Smooth muscle cell (in vitro differentiated cells): Measurements from ENCODE around the gene DLG1. TPM values are rescaled to one million over a fixed set of nuclear protein-coding genes. Genes with fewer than 3 reads are reported as not detected.

Experiments
- DNase-seq: peaks from one replicate; lab custom pipeline; 2025; ENCODE audit not compliant: unreplicated experiment; lab: John Stamatoyannopoulos, UW
- H2AFZ ChIP-seq: fragments of 200-600 bp; sonication (generic); 2 replicates; pipeline ENCODE4 v1.6.0; 2016; ENCODE audit warnings: antibody characterized with exemption, low read depth, mild to moderate bottlenecking
- H3F3A ChIP-seq: fragments of 200-600 bp; sonication (generic); 2 replicates; pipeline ENCODE4 v1.6.0; 2017; ENCODE audit warnings: antibody characterized with exemption, low read depth
- H3K27ac ChIP-seq: fragments of 200-600 bp; sonication (generic); 2 replicates; pipeline ENCODE4 v1.5.1; 2016; ENCODE audit warnings: low read depth, mild to moderate bottlenecking
- H3K27me3 ChIP-seq: fragments of 200-600 bp; sonication (generic); 2 replicates; pipeline ENCODE4 v1.6.1; 2016; ENCODE audit warnings: low read depth, mild to moderate bottlenecking
- H3K36me3 ChIP-seq: fragments of 200-600 bp; sonication (generic); 2 replicates; pipeline ENCODE4 v1.5.1; 2016; ENCODE audit warnings: low read depth
- H3K4me1 ChIP-seq: fragments of 200-600 bp; sonication (generic); 2 replicates; pipeline ENCODE4 v1.5.1; 2016; ENCODE audit warnings: low read depth
- H3K4me2 ChIP-seq: fragments of 200-600 bp; sonication (generic); 2 replicates; pipeline ENCODE4 v1.6.0; 2016; ENCODE audit warnings: mild to moderate bottlenecking
- H3K4me3 ChIP-seq: fragments of 200-600 bp; sonication (generic); 2 replicates; pipeline ENCODE4 v1.5.1; 2016; ENCODE audit warnings: mild to moderate bottlenecking
- H3K79me2 ChIP-seq: fragments of 200-600 bp; sonication (generic); 2 replicates; pipeline ENCODE4 v1.6.0; 2016; ENCODE audit warnings: low read depth, mild to moderate bottlenecking
- H3K9ac ChIP-seq: fragments of 200-600 bp; sonication (generic); 2 replicates; pipeline ENCODE4 v1.6.0; 2016; ENCODE audit warnings: low read depth
- H3K9me3 ChIP-seq: fragments of 200-600 bp; sonication (generic); replicated peaks from 2 replicates; pipeline ENCODE4 v1.5.1; 2016; ENCODE audit warnings: low read depth
- H4K20me1 ChIP-seq: fragments of 200-600 bp; sonication (generic); 2 replicates; pipeline ENCODE4 v1.6.0; 2016; ENCODE audit warnings: low read depth
- WGBS: methylation state at CpG from one replicate; pipeline ENCODE4 v1.1.7; 2016; ENCODE audit warnings: low lambda C conversion rate; 5-methylcytosine and 5-hydroxymethylcytosine counted together
- polyA plus RNA-seq: library from polyadenylated mRNA; unstranded; fragments of >200 nt; fragmentation: Nextera tagmentation; extraction: Ambion mirVana; gene quantifications from 2 replicates; pipeline ENCODE4 v1.2.1, GENCODE V29; 2016
- total RNA-seq: library from RNA; depleted of rRNA; stranded (reverse); fragments of >200 nt; gene quantifications from 2 replicates; pipeline ENCODE4 v1.2.3, GENCODE V29; 2014
- TF ChIP-seq, protein P1 (sequence below): fragments of 200-600 bp; sonication (generic); IDR thresholded peaks from 2 replicates; pipeline ENCODE4 v1.5.1; 2017; ENCODE audit warnings: borderline replicate concordance, mild to moderate bottlenecking, antibody characterized with exemption; ENCODE audit not compliant: insufficient read depth, poor library complexity, severe bottlenecking

Gene DLG1
- total and polyA plus RNA-seq, 2 experiments from 2014 or later: 23.5 to 69.0 TPM

DNA sequence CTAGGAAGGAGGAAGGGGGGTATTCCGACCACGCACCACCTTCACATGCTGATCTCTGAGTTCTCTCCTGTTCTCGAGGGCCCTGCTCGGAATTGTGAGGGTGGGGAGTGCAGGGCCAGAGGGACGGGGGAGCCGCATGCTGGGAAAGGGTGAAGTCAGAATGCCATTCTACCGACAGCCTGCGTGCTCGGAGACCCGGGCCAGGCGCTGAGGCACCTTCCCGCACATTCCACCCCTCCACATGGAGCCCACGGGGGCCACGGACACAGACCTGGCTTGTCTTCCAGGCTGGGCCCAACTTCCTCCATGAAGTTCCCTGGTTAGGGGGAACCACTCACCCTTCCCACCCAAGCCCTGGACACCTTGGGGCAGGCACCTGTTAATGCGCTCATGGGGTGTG is 301.1 kb downstream of the DLG1 start:
- Histone ChIP-seq H3K9me3 (no peaks in the 10 kb centered on the region), H3K79me2 (no peaks in the 10 kb centered on the region), H3K9ac (no peak overlapping the region), H4K20me1 (no peaks in the 10 kb centered on the region), H3K36me3 (no peaks in the 10 kb centered on the region), H3K4me1 (peaks cover 1% of the 10 kb centered on the region), H3K27ac (no peak overlapping the region), H3K27me3 (no peaks in the 10 kb centered on the region), H3F3A (no peaks in the 10 kb centered on the region), H3K4me3 (no peak overlapping the region), H2AFZ (no peak overlapping the region), H3K4me2 (no peak overlapping the region)
- DNase-seq: no peak
- 88% methylated on average over 15 of the region's 15 CpGs for WGBS
- TF ChIP-seq, protein P1, sequence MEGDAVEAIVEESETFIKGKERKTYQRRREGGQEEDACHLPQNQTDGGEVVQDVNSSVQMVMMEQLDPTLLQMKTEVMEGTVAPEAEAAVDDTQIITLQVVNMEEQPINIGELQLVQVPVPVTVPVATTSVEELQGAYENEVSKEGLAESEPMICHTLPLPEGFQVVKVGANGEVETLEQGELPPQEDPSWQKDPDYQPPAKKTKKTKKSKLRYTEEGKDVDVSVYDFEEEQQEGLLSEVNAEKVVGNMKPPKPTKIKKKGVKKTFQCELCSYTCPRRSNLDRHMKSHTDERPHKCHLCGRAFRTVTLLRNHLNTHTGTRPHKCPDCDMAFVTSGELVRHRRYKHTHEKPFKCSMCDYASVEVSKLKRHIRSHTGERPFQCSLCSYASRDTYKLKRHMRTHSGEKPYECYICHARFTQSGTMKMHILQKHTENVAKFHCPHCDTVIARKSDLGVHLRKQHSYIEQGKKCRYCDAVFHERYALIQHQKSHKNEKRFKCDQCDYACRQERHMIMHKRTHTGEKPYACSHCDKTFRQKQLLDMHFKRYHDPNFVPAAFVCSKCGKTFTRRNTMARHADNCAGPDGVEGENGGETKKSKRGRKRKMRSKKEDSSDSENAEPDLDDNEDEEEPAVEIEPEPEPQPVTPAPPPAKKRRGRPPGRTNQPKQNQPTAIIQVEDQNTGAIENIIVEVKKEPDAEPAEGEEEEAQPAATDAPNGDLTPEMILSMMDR: no peak

DNA sequence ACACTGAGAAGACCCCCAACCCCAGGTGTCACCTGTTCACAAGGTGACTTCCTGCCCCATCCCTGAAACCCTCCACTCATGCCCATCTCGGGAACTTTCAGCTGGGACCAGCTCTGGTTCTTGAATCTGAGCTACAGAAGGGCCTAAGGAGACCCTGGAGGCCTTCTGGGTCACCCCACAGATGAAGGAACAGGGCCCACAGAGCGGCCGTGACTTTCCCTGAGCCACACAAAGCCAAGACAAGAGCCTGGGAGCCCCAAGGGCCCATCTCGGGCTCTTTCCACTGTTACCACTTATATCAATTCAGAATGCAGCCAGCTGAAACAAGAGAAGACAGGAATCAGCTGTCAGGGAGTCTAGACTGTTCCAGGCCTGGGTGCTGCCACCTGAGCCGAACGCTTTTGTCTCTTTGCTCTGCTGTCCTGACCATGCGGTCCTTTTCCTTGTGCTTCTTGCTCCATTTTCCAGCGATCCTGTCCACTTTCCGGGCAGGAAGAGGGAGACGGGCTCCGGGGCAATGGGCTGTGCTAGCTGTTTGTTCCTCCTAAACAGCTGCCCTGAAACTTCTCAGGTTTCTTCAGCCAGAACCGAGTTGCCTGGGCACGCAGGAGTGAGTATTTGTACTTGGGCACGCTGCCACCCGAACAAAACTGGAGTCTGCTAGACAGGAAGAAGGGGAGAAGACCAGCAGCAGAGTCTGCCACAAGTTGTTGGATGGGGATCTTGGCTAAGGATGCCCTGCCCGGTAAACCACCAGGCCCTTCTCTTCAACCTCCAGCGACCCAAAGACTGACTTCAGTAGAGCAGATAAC is 301.8 kb downstream of the DLG1 start:
- H3K36me3 ChIP-seq: no peaks in the 10 kb centered on the region
- no peaks in the 10 kb centered on the region for H4K20me1 ChIP-seq
- H3K4me3 ChIP-seq: no peak overlapping the region
- no peaks in the 10 kb centered on the region for H3K9me3 ChIP-seq
- no peaks in the 10 kb centered on the region for H3K4me1 ChIP-seq
- no peak overlapping the region for H3K27ac ChIP-seq
- 88% methylated on average over 17 of the region's 17 CpGs for WGBS
- TF ChIP-seq, protein P1: no peak
- H3K27me3 ChIP-seq: no peaks in the 10 kb centered on the region
- no peak overlapping the region for H3K4me2 ChIP-seq
- no peak for DNase-seq
- no peaks in the 10 kb centered on the region for H3K79me2 ChIP-seq
- no peak overlapping the region for H2AFZ ChIP-seq
- no peaks in the 10 kb centered on the region for H3F3A ChIP-seq
- H3K9ac ChIP-seq: no peak overlapping the region

DNA sequence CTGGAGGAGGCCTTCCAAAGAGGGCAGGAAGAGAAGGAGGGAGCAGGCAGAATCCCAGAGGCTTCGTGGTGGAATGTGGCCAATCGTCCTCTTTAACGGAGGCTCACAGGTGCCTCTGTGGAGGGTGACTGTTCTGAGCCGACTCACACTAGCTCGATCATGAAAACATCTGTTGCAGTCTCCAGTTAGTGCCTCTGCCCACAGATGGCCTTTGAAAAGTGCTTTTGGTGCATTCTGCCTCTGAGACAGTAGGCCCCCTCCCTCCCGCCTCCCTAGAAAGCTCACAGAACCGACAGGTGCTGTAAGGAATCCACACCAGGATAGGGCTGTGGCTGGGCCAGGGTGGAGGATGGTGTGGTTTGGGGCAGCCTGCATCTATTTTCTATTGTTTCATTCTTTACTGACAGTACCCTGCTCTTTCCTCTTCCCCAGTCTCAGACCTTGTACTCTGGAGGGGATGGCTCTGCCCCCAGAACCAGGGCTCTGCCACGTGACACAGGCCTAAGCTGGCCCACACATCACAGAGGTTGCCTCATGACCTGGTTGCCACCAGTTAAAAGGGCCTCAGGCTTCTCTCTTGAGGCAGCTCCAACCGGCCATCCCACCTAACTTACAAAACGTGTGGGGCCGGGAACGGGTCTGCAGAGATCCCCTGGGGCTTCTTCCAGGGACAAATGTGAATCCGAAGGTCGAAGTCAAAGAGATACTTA is 302.6 kb downstream of the DLG1 start:
- H3K4me2 ChIP-seq: no peak overlapping the region
- no peak overlapping the region for H3K4me3 ChIP-seq
- no peak overlapping the region for H2AFZ ChIP-seq
- DNase-seq: no peak
- no peaks in the 10 kb centered on the region for H3K9me3 ChIP-seq
- H3K79me2 ChIP-seq: no peaks in the 10 kb centered on the region
- TF ChIP-seq, protein P1: no peak
- 81% methylated on average over 14 of the region's 14 CpGs for WGBS
- no peaks in the 10 kb centered on the region for H3K36me3 ChIP-seq
- H3K4me1 ChIP-seq: no peaks in the 10 kb centered on the region
- no peaks in the 10 kb centered on the region for H4K20me1 ChIP-seq
- no peak overlapping the region for H3K9ac ChIP-seq
- no peaks in the 10 kb centered on the region for H3F3A ChIP-seq
- H3K27me3 ChIP-seq: no peaks in the 10 kb centered on the region
- no peak overlapping the region for H3K27ac ChIP-seq
